ENCODE data around the gene ARIH1. TPM values are rescaled to one million over a fixed set of nuclear protein-coding genes. Genes with fewer than 3 reads are reported as not detected.

The ARIH1 gene
- total and polyA plus RNA-seq, 2 donors (not counting 1 experiment from before 2014, with no cell fraction given): 27.9 to 62.3 TPM

DNA sequence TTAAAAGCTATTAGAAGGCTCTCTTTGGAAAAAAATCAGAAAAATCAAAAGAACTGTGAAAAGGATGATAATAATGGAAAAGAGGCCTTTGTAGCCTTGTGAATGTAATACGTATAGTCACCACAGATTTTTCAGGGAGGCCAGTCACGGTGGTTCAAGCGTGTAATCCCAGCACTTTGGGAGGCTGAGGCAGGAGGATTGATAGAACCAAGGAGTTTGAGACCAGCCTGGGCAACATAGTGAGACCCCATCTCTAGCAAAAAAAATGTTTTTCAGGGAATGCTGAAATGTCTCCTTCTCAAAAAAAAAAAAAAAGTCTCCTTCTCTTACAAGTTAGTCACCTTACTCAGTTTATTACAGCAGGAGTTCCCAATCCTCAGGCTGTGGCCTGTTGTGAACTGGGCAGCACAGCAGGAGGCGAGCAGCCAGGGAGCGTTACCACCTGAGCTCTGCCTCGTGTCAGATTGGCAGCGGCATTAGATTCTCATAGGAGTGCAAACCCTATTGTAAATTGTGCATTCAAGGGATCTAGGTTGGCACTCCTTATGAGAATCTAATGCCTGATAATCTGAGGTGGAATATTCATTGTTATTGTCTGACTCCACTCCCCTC lies 15.9 kb downstream of the ARIH1 start:
- Histone ChIP-seq H3K4me3 (replicated peaks in 1 of 4; ENCODE audit: control extremely low read depth in 1 of 4, insufficient read depth in 1 of 4, low read depth in 3 of 4, low read length in 4 of 4) (no peak overlapping the region), H3K36me3 (ENCODE audit: control insufficient read depth, insufficient read depth, low read length) (no peaks in the 10 kb centered on the region), H3K27ac (ENCODE audit: insufficient read depth, low read length) (no peak overlapping the region), H2AFZ (ENCODE audit: low read length) (no peak overlapping the region), H3K9ac (ENCODE audit: insufficient read depth, low read length) (no peak overlapping the region), H3K79me2 (ENCODE audit: control insufficient read depth, insufficient read depth, low read length) (peaks cover 94% of the 10 kb centered on the region), H3K27me3 (ENCODE audit: control insufficient read depth, insufficient read depth, low read length) (no peaks in the 10 kb centered on the region), H3K4me2 (ENCODE audit: extremely low read depth, insufficient read depth, low read length) (no peak overlapping the region), H3K4me1 (ENCODE audit: control insufficient read depth, extremely low read depth, insufficient read depth, low read length) (peaks cover 5% of the 10 kb centered on the region), H4K20me1 (ENCODE audit: control insufficient read depth, extremely low read depth, insufficient read depth, low read length) (peaks cover 8% of the 10 kb centered on the region), H3K9me3 (ENCODE audit: control insufficient read depth, insufficient read depth, low read depth, low read length) (no peaks in the 10 kb centered on the region)
- TF ChIP-seq EZH2 (IDR thresholded peaks at IDR 0.05; ENCODE audit: low read length, missing control alignments): no peak
- TF ChIP-seq, protein P1, sequence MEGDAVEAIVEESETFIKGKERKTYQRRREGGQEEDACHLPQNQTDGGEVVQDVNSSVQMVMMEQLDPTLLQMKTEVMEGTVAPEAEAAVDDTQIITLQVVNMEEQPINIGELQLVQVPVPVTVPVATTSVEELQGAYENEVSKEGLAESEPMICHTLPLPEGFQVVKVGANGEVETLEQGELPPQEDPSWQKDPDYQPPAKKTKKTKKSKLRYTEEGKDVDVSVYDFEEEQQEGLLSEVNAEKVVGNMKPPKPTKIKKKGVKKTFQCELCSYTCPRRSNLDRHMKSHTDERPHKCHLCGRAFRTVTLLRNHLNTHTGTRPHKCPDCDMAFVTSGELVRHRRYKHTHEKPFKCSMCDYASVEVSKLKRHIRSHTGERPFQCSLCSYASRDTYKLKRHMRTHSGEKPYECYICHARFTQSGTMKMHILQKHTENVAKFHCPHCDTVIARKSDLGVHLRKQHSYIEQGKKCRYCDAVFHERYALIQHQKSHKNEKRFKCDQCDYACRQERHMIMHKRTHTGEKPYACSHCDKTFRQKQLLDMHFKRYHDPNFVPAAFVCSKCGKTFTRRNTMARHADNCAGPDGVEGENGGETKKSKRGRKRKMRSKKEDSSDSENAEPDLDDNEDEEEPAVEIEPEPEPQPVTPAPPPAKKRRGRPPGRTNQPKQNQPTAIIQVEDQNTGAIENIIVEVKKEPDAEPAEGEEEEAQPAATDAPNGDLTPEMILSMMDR (conservative IDR thresholded peaks at IDR 0.05 in 1 of 2, IDR thresholded peaks at IDR 0.05 in 1 of 2; ENCODE audit: low read depth in 1 of 2, low read length in 2 of 2): no peak
- no peak for DNase-seq (ENCODE audit: low read depth in 2 of 2)

DNA sequence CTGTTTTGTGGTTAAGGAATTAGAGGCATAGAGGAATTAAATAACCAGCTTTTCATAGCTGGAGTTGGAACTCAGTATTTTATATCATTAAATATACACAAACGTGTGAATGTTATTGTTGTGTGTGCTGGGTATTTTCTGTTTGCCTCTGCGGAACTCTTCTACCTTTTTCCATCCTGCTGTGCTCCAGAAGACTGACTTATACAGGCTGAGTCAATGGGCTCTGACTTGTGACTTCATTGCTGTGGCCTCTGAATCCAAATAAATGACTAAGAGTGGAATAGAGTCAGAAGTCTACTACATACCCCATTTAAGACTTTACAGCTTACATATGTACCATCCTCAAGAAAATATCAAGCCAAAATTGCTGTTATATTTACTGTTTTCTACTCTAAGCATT lies 17.6 kb downstream of the ARIH1 start:
- Histone ChIP-seq H3K79me2 (ENCODE audit: control insufficient read depth, insufficient read depth, low read length) (peaks cover 96% of the 10 kb centered on the region), H3K36me3 (ENCODE audit: control insufficient read depth, insufficient read depth, low read length) (no peaks in the 10 kb centered on the region), H3K27ac (ENCODE audit: insufficient read depth, low read length) (no peak overlapping the region), H3K4me2 (ENCODE audit: extremely low read depth, insufficient read depth, low read length) (no peak overlapping the region), H3K27me3 (ENCODE audit: control insufficient read depth, insufficient read depth, low read length) (no peaks in the 10 kb centered on the region), H3K9me3 (ENCODE audit: control insufficient read depth, insufficient read depth, low read depth, low read length) (no peaks in the 10 kb centered on the region), H3K4me1 (ENCODE audit: control insufficient read depth, extremely low read depth, insufficient read depth, low read length) (peaks cover 5% of the 10 kb centered on the region), H4K20me1 (ENCODE audit: control insufficient read depth, extremely low read depth, insufficient read depth, low read length) (peaks cover 10% of the 10 kb centered on the region), H2AFZ (ENCODE audit: low read length) (no peak overlapping the region), H3K9ac (ENCODE audit: insufficient read depth, low read length) (no peak overlapping the region), H3K4me3 (replicated peaks in 1 of 4; ENCODE audit: control extremely low read depth in 1 of 4, insufficient read depth in 1 of 4, low read depth in 3 of 4, low read length in 4 of 4) (peak overlapping the region in 1 of 4 experiments; percentile 7)
- peak; percentile 73 to 88 for DNase-seq (ENCODE audit: low read depth in 2 of 2)
- TF ChIP-seq EZH2 (IDR thresholded peaks at IDR 0.05; ENCODE audit: low read length, missing control alignments): no peak
- TF ChIP-seq, protein P1 (conservative IDR thresholded peaks at IDR 0.05 in 1 of 2, IDR thresholded peaks at IDR 0.05 in 1 of 2; ENCODE audit: low read depth in 1 of 2, low read length in 2 of 2): no peak

DNA sequence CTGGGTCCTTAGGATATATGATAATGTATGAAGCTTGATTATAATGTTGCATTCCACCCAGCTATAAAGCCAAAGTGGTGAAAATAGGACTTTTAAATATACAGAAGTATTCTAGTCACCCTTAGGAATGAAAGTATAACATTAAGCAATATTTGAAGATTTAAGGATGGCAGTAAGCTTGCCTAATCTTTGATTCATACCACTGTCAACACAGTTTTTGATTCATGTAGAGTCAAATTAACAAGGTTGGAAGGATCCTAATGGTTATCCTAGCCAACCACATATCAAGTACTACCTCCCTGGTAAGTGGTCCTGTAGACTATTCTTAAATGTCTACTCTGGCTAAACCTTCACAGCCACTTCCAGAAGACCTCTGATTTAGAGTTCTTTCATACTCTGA lies 18.6 kb downstream of the ARIH1 start:
- Histone ChIP-seq H3K4me2 (ENCODE audit: extremely low read depth, insufficient read depth, low read length) (no peak overlapping the region), H3K4me1 (ENCODE audit: control insufficient read depth, extremely low read depth, insufficient read depth, low read length) (peaks cover 2% of the 10 kb centered on the region), H4K20me1 (ENCODE audit: control insufficient read depth, extremely low read depth, insufficient read depth, low read length) (peaks cover 7% of the 10 kb centered on the region), H3K9ac (ENCODE audit: insufficient read depth, low read length) (no peak overlapping the region), H3K36me3 (ENCODE audit: control insufficient read depth, insufficient read depth, low read length) (no peaks in the 10 kb centered on the region), H2AFZ (ENCODE audit: low read length) (no peak overlapping the region), H3K4me3 (replicated peaks in 1 of 4; ENCODE audit: control extremely low read depth in 1 of 4, insufficient read depth in 1 of 4, low read depth in 3 of 4, low read length in 4 of 4) (no peak overlapping the region), H3K27ac (ENCODE audit: insufficient read depth, low read length) (no peak overlapping the region), H3K9me3 (ENCODE audit: control insufficient read depth, insufficient read depth, low read depth, low read length) (no peaks in the 10 kb centered on the region), H3K27me3 (ENCODE audit: control insufficient read depth, insufficient read depth, low read length) (no peaks in the 10 kb centered on the region), H3K79me2 (ENCODE audit: control insufficient read depth, insufficient read depth, low read length) (peaks cover 97% of the 10 kb centered on the region)
- DNase-seq (ENCODE audit: low read depth in 2 of 2): no peak
- TF ChIP-seq EZH2 (IDR thresholded peaks at IDR 0.05; ENCODE audit: low read length, missing control alignments): no peak
- TF ChIP-seq, protein P1 (conservative IDR thresholded peaks at IDR 0.05 in 1 of 2, IDR thresholded peaks at IDR 0.05 in 1 of 2; ENCODE audit: low read depth in 1 of 2, low read length in 2 of 2): no peak
